Fibroblast of lung (primary cell): Measurements from ENCODE around the gene LIG1. TPM values are rescaled to one million over a fixed set of nuclear protein-coding genes. Genes with fewer than 3 reads are reported as not detected.

Source experiments
- DNase-seq, 2 donors: peaks; one replicate each; pipeline versions ENCODE4 v3.0.0 to v3.0.0-alpha.2; 2010; ENCODE audit warnings: low read depth in 2 of 2
- H2AFZ ChIP-seq: 2 replicates; pipeline ENCODE4 v1.5.1; 2012; ENCODE audit warnings: low read length, control low read depth, inconsistent platforms
- H3K27ac ChIP-seq: 2 replicates; pipeline ENCODE4 v1.5.1; 2011; ENCODE audit warnings: low read length, control low read depth; ENCODE audit not compliant: insufficient read depth
- H3K27me3 ChIP-seq: 2 replicates; pipeline ENCODE4 v1.5.1; 2011; ENCODE audit warnings: mild to moderate bottlenecking, low read length; ENCODE audit not compliant: control insufficient read depth, insufficient read depth
- H3K36me3 ChIP-seq: 2 replicates; pipeline ENCODE4 v1.5.1; 2011; ENCODE audit warnings: low read length; ENCODE audit not compliant: control insufficient read depth, insufficient read depth
- H3K4me1 ChIP-seq: 2 replicates; pipeline ENCODE4 v1.5.1; 2011; ENCODE audit warnings: low read length; ENCODE audit not compliant: control insufficient read depth, insufficient read depth; ENCODE audit errors: extremely low read depth
- H3K4me2 ChIP-seq: 2 replicates; pipeline ENCODE4 v1.5.1; 2011; ENCODE audit warnings: low read length, control low read depth; ENCODE audit not compliant: insufficient read depth; ENCODE audit errors: extremely low read depth
- H3K4me3 ChIP-seq, 4 experiments: fragments of 200-600 bp in 1 of 4; sonication (generic) in 1 of 4; replicated peaks in 1 of 4; 2 replicates each; pipeline ENCODE4 v1.5.1; 2011 to 2016; ENCODE audit warnings: low read length in 4 of 4, low read depth in 3 of 4, mild to moderate bottlenecking in 3 of 4, control low read depth in 2 of 4, inconsistent platforms in 1 of 4, mixed read lengths in 1 of 4; ENCODE audit not compliant: insufficient read depth in 1 of 4; ENCODE audit errors: control extremely low read depth in 1 of 4
- H3K79me2 ChIP-seq: 2 replicates; pipeline ENCODE4 v1.5.1; 2012; ENCODE audit warnings: mild to moderate bottlenecking, low read length, inconsistent platforms; ENCODE audit not compliant: control insufficient read depth, insufficient read depth
- H3K9ac ChIP-seq: 2 replicates; pipeline ENCODE4 v1.5.1; 2011; ENCODE audit warnings: mild to moderate bottlenecking, low read length, control low read depth; ENCODE audit not compliant: insufficient read depth
- H3K9me3 ChIP-seq: 2 replicates; pipeline ENCODE4 v1.5.1; 2012; ENCODE audit warnings: low read depth, low read length; ENCODE audit not compliant: control insufficient read depth, insufficient read depth
- H4K20me1 ChIP-seq: 2 replicates; pipeline ENCODE4 v1.5.1; 2011; ENCODE audit warnings: low read length; ENCODE audit not compliant: control insufficient read depth, insufficient read depth; ENCODE audit errors: extremely low read depth
- CTCF ChIP-seq, 2 donors: IDR thresholded peaks in 1 of 2; conservative IDR thresholded peaks in 1 of 2; 1 replicate in 1 of 2; 2 replicates in 1 of 2; pipeline ENCODE4 v1.5.1; 2011 to 2012; ENCODE audit warnings: low read length in 2 of 2, control low read depth in 1 of 2, inconsistent platforms in 1 of 2, low read depth in 1 of 2, mild to moderate bottlenecking in 1 of 2
- EZH2 ChIP-seq: IDR thresholded peaks from 2 replicates; pipeline ENCODE4 v1.5.1; 2012; ENCODE audit warnings: low read length, control low read depth, mild to moderate bottlenecking; ENCODE audit errors: missing control alignments
- polyA plus RNA-seq, 2 donors: library from polyadenylated mRNA; depleted of rRNA in 1 of 2; stranded (reverse) in 1 of 2; unstranded in 1 of 2; fragments of >200 nt; gene quantifications; 2 replicates each; pipeline ENCODE4 v1.2.1, GENCODE V29; 2011 to 2012; ENCODE audit warnings: missing spikeins in 1 of 2
- total RNA-seq: library from RNA; depleted of rRNA; stranded (reverse); fragments of >200 nt; gene quantifications from 2 replicates; pipeline ENCODE4 v1.2.1, GENCODE V29; 2014

LIG1 gene
- total and polyA plus RNA-seq, 2 donors (not counting 1 experiment from before 2014, with no cell fraction given): 10.6 TPM

GRCh38 chr19:48123907-48124651, 46.1 kb downstream of the LIG1 start:
- no peak overlapping the region for H2AFZ ChIP-seq
- no peaks in the 10 kb centered on the region for H4K20me1 ChIP-seq
- H3K4me2 ChIP-seq: no peak overlapping the region
- H3K4me1 ChIP-seq: no peaks in the 10 kb centered on the region
- no peaks in the 10 kb centered on the region for H3K27me3 ChIP-seq
- no peak overlapping the region for H3K9ac ChIP-seq
- no peak overlapping the region for H3K27ac ChIP-seq
- DNase-seq: peak in 1 of 2 donors; percentile 91
- H3K4me3 ChIP-seq: no peak overlapping the region
- no peaks in the 10 kb centered on the region for H3K9me3 ChIP-seq
- peaks cover 4% of the 10 kb centered on the region for H3K36me3 ChIP-seq
- no peaks in the 10 kb centered on the region for H3K79me2 ChIP-seq
- peak in 1 of 2 donors; percentile 14 for TF ChIP-seq CTCF (conservative IDR thresholded peaks at IDR 0.05 in 1 of 2, IDR thresholded peaks at IDR 0.05 in 1 of 2; ENCODE audit: low read depth in 1 of 2, low read length in 2 of 2)
- no peak for TF ChIP-seq EZH2

- H3K9me3 ChIP-seq: no peaks in the 10 kb centered on the region
- no peaks in the 10 kb centered on the region for H3K27me3 ChIP-seq
- H3K4me2 ChIP-seq: no peak overlapping the region
- no peak for DNase-seq
- H3K27ac ChIP-seq: no peak overlapping the region
- no peaks in the 10 kb centered on the region for H3K4me1 ChIP-seq
- no peak overlapping the region for H2AFZ ChIP-seq
- H3K79me2 ChIP-seq: no peaks in the 10 kb centered on the region
- H3K36me3 ChIP-seq: peaks cover 3% of the 10 kb centered on the region
- H3K4me3 ChIP-seq: no peak overlapping the region
- H3K9ac ChIP-seq: no peak overlapping the region
- TF ChIP-seq CTCF (conservative IDR thresholded peaks at IDR 0.05 in 1 of 2, IDR thresholded peaks at IDR 0.05 in 1 of 2; ENCODE audit: low read depth in 1 of 2, low read length in 2 of 2) (no peak), EZH2 (no peak)
- H4K20me1 ChIP-seq: no peaks in the 10 kb centered on the region
Observed at GRCh38 chr19:48122421-48122820, 47.7 kb downstream of the LIG1 start.

GRCh38 chr19:48121909-48122371, 48.2 kb downstream of the LIG1 start:
- H3K9ac ChIP-seq: no peak overlapping the region
- H3K4me3 ChIP-seq: no peak overlapping the region
- H3K79me2 ChIP-seq: no peaks in the 10 kb centered on the region
- no peak for TF ChIP-seq CTCF (conservative IDR thresholded peaks at IDR 0.05 in 1 of 2, IDR thresholded peaks at IDR 0.05 in 1 of 2; ENCODE audit: low read depth in 1 of 2, low read length in 2 of 2)
- TF ChIP-seq EZH2: no peak
- no peak overlapping the region for H3K4me2 ChIP-seq
- no peaks in the 10 kb centered on the region for H3K9me3 ChIP-seq
- H3K4me1 ChIP-seq: no peaks in the 10 kb centered on the region
- DNase-seq: no peak
- no peak overlapping the region for H2AFZ ChIP-seq
- no peaks in the 10 kb centered on the region for H4K20me1 ChIP-seq
- H3K27me3 ChIP-seq: no peaks in the 10 kb centered on the region
- peaks cover 3% of the 10 kb centered on the region for H3K36me3 ChIP-seq
- H3K27ac ChIP-seq: no peak overlapping the region
